ENCODE measurements around the gene JUP.

GRCh38 chr17:41818024-41818423 is 31.5 kb upstream of the JUP start:
- TF ChIP-seq CTCF (IDR thresholded peaks at IDR 0.05): no peak
- TF ChIP-seq POLR2A (IDR thresholded peaks at IDR 0.05): no peak

Measured in esophagus squamous epithelium (tissue), 4 donors.